GM19099 (cell line): ENCODE measurements around the gene BEST4.

Experiments used
- POLR2A ChIP-seq: IDR thresholded peaks from 3 replicates; pipeline ENCODE4 v1.6.1; 2011; ENCODE audit warnings: low read depth; ENCODE audit not compliant: insufficient read length; ENCODE audit errors: extremely low read depth

Gene BEST4

DNA sequence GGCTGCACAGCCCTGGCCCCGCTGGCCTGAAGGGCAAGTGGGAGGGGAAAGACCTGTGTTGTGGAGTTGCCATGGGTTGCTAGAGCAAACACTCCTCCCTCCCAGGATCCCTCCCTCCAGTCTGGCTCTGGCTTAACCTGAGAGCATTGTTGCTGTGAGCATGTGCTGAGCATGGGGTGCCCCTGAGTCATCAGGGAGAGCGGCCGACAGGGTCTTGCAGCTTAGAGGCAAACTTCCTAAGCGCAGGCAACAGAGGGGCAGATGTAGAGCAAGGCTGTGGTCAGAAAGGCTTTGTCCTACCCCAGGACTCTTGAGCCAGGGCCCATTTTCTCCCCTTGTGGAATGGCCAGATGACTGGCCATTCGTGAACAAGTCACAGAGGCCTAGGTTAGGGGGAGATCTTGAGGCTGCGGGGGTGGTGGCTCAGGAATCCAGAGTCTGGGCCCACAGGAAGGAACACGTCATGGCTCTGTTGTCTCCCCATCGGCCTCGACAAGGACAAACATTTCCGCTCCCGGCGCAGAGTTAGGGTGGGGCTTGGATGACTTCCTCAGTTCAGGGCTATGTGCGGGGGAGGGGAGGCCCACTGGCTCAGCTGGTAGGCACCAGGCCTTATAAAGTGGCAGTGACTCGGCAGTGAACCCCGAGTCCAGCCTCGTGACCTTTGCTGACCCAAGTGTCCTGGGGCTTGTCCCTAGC lies 19.5 kb upstream of the BEST4 start:
- peak; percentile 63 for TF ChIP-seq POLR2A

DNA sequence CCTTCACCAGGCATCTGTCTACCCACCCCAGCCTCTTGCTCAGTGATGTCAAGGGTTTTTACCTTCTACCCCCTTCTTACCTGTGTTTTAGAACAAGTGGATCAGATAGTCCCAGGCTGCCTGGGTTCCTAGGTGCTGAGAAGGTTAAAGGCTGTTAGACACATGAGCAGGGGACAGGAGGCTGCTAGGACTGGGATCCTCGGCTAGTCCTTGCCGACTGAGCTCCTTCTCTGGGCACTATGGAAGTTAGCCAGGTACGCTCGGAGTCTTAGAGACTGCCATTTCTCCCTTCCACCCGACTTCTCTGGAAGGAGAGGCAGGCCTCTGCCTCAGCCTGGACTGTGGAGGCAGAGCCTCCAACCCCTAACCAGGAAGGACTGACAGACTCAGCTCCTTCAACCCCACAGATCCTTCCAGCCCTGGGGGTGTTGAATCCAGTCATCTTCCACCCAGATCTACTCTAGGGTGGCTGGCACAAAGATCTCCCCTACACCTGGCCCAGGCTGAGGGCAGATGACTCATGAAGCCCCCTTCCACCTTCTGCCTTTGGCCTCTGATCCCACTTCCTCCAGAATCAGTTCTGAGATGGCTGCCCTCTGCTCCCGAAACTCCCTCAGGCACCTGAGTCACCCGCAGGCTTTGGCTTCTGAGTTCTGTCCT lies 18.9 kb upstream of the BEST4 start, which contains the start of gene DYNLT4:
Gene DYNLT4, minus strand, starts transcription at position 648 of the 660 bp plus-strand sequence. CDS start 683 bp downstream, outside the sequence.
- TF ChIP-seq POLR2A, result no peak

DNA sequence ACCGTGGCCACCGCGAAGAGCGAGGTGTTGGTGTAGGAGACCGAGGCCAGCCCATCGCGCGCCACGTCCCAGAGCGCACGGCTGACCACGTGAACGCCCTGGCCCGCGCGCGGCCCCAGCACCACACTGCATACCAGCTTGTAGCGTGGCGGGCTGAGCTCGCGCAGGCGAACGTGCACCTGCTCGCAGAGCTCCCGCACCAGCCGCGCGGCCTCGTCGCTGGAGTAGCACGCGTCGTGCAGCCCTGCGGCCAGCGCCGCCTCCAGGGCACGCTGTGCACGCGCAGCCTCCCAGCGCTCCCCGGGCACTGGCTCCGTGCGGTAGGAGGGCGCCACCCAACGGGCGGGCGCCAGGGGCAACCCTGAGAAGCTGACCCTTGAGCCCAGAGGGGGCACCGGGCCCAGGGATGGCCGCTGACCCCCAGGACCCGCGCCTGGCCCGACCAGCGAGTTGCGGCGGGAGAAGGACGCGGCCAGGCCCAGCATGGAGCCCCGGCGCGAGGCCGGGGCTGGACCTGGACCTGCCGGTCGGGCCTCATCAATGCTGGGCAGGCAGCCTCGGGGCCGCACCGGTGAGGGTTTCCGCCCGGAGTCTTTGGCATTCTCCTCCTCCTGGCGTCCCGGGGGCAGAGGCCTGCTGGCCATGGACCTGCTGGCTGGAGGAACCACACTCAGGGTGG lies 18.2 kb upstream of the BEST4 start:
- TF ChIP-seq POLR2A, result no peak

DNA sequence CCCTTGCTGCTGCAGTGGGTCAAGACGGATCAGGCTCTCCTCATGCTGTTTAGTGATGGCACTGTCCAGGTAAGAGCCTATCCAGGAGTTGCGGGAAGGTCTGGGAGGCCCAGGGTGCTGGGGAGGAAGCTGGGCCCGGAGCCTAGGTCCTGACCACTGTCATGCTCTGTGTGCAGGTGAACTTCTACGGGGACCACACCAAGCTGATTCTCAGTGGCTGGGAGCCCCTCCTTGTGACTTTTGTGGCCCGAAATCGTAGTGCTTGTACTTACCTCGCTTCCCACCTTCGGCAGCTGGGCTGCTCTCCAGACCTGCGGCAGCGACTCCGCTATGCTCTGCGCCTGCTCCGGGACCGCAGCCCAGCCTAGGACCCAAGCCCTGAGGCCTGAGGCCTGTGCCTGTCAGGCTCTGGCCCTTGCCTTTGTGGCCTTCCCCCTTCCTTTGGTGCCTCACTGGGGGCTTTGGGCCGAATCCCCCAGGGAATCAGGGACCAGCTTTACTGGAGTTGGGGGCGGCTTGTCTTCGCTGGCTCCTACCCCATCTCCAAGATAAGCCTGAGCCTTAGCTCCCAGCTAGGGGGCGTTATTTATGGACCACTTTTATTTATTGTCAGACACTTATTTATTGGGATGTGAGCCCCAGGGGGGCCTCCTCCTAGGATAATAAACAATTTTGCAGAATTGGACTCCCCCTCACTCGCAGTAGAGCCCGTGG lies 17.5 kb upstream of the BEST4 start:
- no peak for TF ChIP-seq POLR2A

DNA sequence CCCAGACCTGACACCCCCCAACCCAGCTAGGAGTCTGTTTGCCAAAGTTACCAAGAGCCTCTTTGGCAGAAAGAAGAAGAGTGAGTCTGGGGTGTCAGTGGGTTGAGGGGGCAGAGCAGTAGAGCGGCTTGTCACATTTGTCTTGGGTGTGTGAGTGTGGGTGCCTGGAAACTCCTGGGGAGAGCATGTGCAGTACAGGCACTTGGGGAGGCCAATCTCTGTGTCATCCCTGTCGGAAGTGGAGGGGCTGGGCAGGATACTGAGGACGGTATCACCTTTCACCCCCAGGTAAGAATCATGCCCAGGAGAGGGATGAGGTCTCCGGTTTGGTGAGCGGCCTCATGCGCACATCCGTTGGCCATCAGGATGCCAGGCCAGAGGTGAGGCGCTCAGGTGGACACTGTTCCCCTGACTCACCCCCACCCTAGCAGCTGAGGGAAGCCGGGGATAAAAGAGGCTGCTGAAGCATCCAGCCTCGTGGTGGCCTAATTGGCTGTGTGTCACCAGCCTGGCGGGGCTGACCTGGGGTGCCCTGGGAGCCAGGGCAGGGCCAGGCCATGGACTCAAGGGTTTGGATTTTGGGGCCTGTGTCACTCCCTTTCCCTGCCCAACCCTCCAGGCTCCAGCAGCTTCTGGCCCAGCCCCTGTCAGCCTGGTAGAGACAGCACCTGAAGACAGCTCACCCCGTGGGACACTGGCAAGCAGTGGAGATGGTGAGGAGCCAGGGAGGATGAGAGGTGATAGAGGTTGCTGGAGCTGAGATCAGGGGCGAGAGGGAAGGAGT lies 15.5 kb upstream of the BEST4 start:
- TF ChIP-seq POLR2A, result no peak

DNA sequence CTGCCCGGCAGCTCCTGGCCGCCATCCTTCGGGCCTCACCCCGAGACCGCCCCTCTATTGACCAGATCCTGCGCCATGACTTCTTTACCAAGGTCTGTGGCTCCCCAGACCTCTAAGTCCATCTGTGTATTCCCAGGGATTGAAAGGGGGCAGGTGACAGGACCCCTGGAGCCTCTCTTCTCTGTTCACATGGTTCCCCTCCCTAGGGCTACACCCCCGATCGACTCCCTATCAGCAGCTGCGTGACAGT lies 15.0 kb upstream of the BEST4 start:
- TF ChIP-seq POLR2A, result no peak

DNA sequence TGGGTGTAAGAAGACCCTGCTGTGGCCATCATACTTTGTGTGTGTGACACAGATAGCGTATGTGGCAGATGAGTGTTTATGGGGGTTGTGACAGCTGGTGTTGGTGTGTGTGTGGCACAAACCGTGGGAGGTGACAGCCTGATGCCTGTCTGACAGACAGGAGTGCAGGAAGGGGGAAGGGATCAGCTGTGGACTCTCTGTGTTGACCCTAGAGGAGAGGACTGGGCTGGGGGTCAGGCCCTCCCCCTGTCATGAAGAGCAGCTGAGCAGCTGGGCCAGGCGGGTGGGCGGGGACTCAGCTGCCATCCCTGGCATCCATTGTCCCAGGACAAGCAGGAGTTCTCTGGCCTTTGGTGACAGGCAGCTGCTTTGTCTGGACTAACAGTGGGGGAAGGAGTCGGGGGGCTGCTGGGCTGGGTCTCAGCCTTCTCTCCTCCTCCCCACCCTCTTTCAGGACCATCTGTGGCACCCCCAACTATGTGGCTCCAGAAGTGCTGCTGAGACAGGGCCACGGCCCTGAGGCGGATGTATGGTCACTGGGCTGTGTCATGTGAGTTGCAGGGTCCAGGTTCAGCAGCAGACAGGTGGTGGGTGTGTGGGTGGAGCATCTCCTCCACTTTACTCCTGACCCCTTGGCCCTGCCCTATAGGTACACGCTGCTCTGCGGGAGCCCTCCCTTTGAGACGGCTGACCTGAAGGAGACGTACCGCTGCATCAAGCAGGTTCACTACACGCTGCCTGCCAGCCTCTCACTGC lies 14.5 kb upstream of the BEST4 start:
- TF ChIP-seq POLR2A, result no peak

DNA sequence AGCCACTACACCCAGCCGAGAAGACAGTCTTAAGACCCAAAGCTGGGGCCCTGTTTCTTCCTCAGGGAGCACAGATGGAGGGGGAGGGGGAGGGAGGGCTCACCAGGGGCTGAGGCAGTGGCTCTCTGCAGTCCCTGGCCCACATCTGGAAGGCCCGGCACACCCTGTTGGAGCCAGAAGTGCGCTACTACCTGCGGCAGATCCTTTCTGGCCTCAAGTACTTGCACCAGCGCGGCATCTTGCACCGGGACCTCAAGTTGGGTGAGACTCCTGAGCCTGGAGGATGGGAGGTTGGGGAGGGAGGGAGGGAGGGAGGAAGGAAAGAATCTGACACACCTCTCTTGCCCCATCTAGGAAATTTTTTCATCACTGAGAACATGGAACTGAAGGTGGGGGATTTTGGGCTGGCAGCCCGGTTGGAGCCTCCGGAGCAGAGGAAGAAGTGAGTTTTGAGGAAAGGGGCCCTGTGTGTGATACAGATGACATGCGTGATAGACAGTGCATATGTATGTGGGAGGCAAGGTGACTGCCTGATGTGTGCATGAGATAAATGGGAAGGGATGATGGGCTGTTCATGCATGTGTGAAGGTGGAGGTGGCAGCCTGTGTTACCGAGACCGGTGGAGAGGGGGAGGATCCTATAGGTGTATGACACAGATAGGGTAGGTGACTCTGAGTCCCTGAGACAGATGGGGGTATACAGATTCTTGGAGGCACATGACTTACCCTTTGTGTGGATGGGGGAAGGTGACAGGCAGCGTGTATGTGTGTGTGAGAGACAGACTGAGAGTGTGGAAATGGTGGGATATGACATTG lies 13.7 kb upstream of the BEST4 start:
- TF ChIP-seq POLR2A, result no peak

DNA sequence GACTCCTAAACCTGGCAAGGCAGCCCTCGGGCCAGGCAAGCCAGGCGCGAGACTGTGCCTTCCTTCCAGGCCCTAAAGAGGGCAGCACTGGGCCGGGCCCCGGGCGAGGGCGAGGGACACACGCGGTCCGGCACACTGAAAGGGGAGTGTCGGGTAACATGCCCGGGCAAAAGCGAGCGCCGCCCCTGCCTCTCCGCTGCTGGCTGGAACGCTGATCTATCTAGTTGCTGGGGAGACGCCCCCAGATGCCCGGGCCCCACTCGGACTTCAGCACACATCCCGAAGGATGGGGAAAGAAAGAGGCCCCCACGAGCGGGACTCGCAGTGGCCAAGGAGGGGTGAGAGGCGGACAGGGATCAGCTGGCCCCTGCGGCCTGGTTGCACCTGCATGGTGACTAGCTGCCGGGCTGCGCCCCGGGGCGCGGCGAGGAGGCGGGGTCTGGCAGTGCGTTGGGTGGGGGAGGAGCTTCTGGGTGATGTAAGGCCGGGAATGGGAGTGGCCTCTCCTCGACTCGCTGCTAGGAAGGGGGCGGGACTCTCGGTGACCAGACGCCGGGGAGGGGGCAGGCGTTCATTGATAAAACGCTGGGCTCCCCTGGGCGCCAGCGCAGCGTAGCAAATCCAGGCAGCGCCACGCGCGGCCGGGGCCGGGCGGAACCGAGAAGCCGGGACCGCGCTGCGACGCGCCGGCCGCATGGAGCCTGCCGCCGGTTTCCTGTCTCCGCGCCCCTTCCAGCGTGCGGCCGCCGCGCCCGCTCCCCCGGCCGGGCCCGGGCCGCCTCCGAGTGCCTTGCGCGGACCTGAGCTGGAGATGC lies 12.0 kb upstream of the BEST4 start, which contains the start of gene PLK3:
Gene PLK3, plus strand, starts transcription at position 608 of the 815 bp plus-strand sequence. Its CDS starts 87 bp downstream, at position 695.
- TF ChIP-seq POLR2A, result peak; percentile 95

DNA sequence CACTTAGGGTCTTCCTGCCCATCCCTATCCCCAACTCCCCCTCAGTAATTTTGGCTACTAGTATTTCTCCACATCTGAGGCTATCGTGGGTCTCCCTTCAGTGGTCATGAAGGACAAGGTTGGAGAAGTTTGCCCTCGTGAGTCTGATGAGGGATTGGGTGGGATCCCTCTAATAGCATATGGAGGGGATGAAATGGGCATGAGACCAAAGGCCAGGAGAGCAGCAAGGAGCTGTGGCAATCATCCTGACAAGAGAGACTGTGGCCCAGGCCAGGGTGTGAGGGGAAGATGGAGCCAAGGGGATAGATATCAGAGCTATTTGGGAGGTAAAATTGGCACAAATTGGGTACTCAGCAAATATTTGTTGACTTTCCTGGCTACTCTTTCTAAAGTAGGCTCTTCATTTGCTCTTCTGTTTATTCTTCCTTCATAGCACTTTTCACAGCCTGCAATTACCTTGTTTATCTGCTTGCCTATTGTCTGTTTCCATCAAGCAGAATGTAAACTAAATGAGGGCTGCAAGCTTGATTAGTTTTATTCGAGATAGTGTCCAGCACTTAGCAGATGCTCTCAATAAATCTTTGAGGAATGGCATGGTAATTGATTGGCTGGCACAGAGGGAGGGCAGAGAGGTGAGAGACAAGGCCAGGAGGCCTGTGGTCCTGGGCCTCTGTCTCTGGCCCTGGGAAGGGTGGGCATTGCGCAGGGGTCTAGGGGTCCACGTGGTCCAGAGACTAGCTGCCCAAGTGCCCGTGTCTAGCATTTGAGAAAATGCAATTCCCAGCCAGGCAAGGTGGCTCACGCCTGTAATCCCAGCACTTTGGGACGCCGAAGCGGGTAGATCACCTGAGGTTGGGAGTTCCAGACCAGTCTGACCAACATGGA lies 10.8 kb upstream of the BEST4 start:
- no peak for TF ChIP-seq POLR2A

DNA sequence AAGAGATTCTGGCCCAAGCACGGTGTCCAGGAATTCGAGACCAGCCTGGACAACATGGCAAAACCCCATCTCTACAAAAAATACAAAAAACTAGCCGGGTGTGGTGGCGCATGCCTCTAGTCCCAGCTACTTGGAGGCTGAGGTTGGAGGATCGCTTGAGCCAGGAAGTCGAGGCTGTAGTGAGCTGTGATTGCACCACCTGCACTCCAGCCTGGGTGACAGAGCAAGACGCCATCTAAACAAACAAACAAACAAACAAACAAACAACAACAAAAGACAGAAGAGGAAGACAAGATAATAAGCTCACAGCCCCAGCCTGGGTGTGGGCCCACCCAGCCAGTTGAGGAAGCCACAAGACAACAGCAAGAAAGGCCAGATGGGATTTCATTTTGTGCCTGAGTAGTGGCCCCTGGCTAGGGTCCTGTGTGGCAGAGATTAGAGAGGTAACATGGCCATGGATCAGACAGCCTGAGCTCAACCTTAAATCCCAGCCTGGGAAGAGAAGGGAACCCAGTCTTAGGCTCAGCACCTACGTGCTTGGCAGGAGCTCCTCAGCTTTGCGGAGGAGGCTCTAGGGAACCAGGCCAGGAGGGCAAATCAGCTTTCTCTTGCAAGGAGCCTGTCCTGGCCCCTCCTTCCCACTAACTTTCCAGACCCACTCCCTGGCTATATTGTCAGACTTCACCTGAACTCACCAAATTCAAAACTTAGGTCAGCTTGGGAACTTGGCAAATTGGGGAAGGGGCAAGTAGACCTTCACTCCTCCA lies 4.9 kb upstream of the BEST4 start:
- TF ChIP-seq POLR2A, result no peak
